CD4-positive, alpha-beta T cell treated with Interleukin-4 for 1 hour (primary cell): ENCODE data around the gene GALNT10.

Source experiments
- DNase-seq, 2 donors: peaks; one replicate each; pipeline ENCODE4 v3.0.0-alpha.2; 2020 to 2022

Gene GALNT10

GRCh38 chr5:154179846-154180710 is 10.5 kb upstream of the GALNT10 start:
- DNase-seq: peak; percentile 39 to 66

- DNase-seq: no peak
These were observed 9.4 kb upstream of the GALNT10 start for GRCh38 chr5:154181161-154181560.

GRCh38 chr5:154189256-154189818 is 1.2 kb upstream of the GALNT10 start:
- no peak for DNase-seq

GRCh38 chr5:154189819-154190594 is 526 bp upstream of the GALNT10 start:
- peak; percentile 83 to 88 for DNase-seq

GRCh38 chr5:154191467-154192261 is 1.1 kb downstream of the GALNT10 start:
- peak in 1 of 2 donors; percentile 25 for DNase-seq

- DNase-seq: no peak
These were observed 2.8 kb downstream of the GALNT10 start for GRCh38 chr5:154193283-154193682.

- no peak for DNase-seq
These were observed 3.2 kb downstream of the GALNT10 start for GRCh38 chr5:154193701-154194121.

GRCh38 chr5:154194345-154195329 is 4.1 kb downstream of the GALNT10 start:
- no peak for DNase-seq

GRCh38 chr5:154196281-154196680 is 5.7 kb downstream of the GALNT10 start:
- no peak for DNase-seq

GRCh38 chr5:154196955-154197652 is 6.6 kb downstream of the GALNT10 start:
- DNase-seq: peak in 1 of 2 donors; percentile 28

GRCh38 chr5:154197801-154198491 is 7.4 kb downstream of the GALNT10 start:
- peak; percentile 48 to 58 for DNase-seq

- DNase-seq: no peak
These were observed 8.2 kb downstream of the GALNT10 start for GRCh38 chr5:154198611-154199230.

GRCh38 chr5:154199263-154199662 is 8.7 kb downstream of the GALNT10 start:
- no peak for DNase-seq

GRCh38 chr5:154199671-154200220 is 9.2 kb downstream of the GALNT10 start:
- DNase-seq: no peak

GRCh38 chr5:154200221-154200620 is 9.7 kb downstream of the GALNT10 start:
- no peak for DNase-seq

GRCh38 chr5:154201108-154201769 is 10.7 kb downstream of the GALNT10 start:
- no peak for DNase-seq

GRCh38 chr5:154202379-154203260 is 12.1 kb downstream of the GALNT10 start:
- peak in 1 of 2 donors; percentile 63 for DNase-seq
